A549 (cell line): ENCODE measurements around the gene CHD1. TPM values are rescaled to one million over a fixed set of nuclear protein-coding genes. Genes with fewer than 3 reads are reported as not detected.

ENCODE experiments used
- ATAC-seq, 2 experiments: fragments of 200-7000 bp in 1 of 2; fragments of >200 bp in 1 of 2; cut with Nextera tagmentation in 1 of 2; cut with Tn5 transposase in 1 of 2; 3 replicates each; pipeline versions ENCODE4 v1.8.0 to v1.9.1; 2018 to 2020; ENCODE audit warnings: mild to moderate bottlenecking in 1 of 2, moderate library complexity in 1 of 2
- CTCF ChIA-PET: fragments of 300-600 bp; sonication (Branson Sonifier 250); formaldehyde crosslinking; extraction: SDS; loops from one replicate; lab custom pipeline; 2021; ENCODE audit warnings: antibody characterized with exemption, inconsistent platforms; lab: Yijun Ruan, JAX
- POLR2A ChIA-PET: fragments of 350-600 bp; formaldehyde crosslinking; extraction: SDS; loops from one replicate; lab custom pipeline; 2021; ENCODE audit warnings: antibody characterized with exemption, inconsistent platforms; lab: Yijun Ruan, JAX
- DNase-seq, 2 experiments: peaks; one replicate each; pipeline versions ENCODE4 v3.0.0 to v3.0.0-alpha.2; 2011 to 2016; ENCODE audit warnings: low read depth in 1 of 2, low spot score in 1 of 2
- FAIRE-seq: peaks from 2 replicates; lab custom pipeline; 2011; peaks lifted over from hg19 to GRCh38; lab: Jason Lieb, UNC
- H3K27ac ChIP-seq, 2 experiments: fragments of >200 bp; sonication (Bioruptor Twin); formaldehyde crosslinking; 3 replicates each; pipeline ENCODE4 v1.5.1; 2016 to 2017
- H3K4me1 ChIP-seq: fragments of >200 bp; sonication (Bioruptor Twin); formaldehyde crosslinking; 3 replicates; pipeline ENCODE4 v1.6.1; 2016
- H3K4me2 ChIP-seq: fragments of >200 bp; sonication (Bioruptor Twin); formaldehyde crosslinking; 3 replicates; pipeline ENCODE4 v1.6.1; 2016
- H3K4me3 ChIP-seq: fragments of >200 bp; sonication (Bioruptor Twin); formaldehyde crosslinking; 3 replicates; pipeline ENCODE4 v1.5.1; 2016
- H3K9me3 ChIP-seq: fragments of >200 bp; sonication (Bioruptor Twin); formaldehyde crosslinking; 3 replicates; pipeline ENCODE4 v1.6.1; 2016
- BCL3 ChIP-seq: fragments of >200 bp; sonication (Bioruptor Twin); formaldehyde crosslinking; IDR thresholded peaks from 3 replicates; pipeline ENCODE4 v1.6.1; 2016
- CBX2 ChIP-seq: fragments of 200-600 bp; sonication (generic); IDR thresholded peaks from 2 replicates; pipeline ENCODE4 v1.6.1; 2016; ENCODE audit warnings: low read depth, mild to moderate bottlenecking, borderline replicate concordance
- CHD2 ChIP-seq: fragments of 150-350 bp; IDR thresholded peaks from 2 replicates; pipeline ENCODE4 v1.6.1; 2014; ENCODE audit warnings: low read length; ENCODE audit not compliant: partially characterized antibody
- E2F6 ChIP-seq: IDR thresholded peaks from 2 replicates; pipeline ENCODE4 v1.6.1; 2012; ENCODE audit warnings: low read depth, borderline replicate concordance
- EHF ChIP-seq: fragments of 250-450 bp; sonication (Bioruptor Pico); IDR thresholded peaks from 2 replicates; pipeline ENCODE4 v1.5.0; 2020; ENCODE audit warnings: mild to moderate bottlenecking
- EHMT2 ChIP-seq: fragments of 200-600 bp; sonication (generic); IDR thresholded peaks from 2 replicates; pipeline ENCODE4 v1.6.1; 2016; ENCODE audit warnings: antibody characterized with exemption, low read depth, mild to moderate bottlenecking, moderate library complexity
- ELK1 ChIP-seq: fragments of 150-350 bp; IDR thresholded peaks from 2 replicates; pipeline ENCODE4 v1.6.1; 2014; ENCODE audit warnings: low read depth, mild to moderate bottlenecking, low read length
- ESRRA ChIP-seq: fragments of 150-350 bp; IDR thresholded peaks from 2 replicates; pipeline ENCODE4 v1.6.1; 2014; ENCODE audit warnings: mild to moderate bottlenecking, low read length, borderline replicate concordance
- GATA3 ChIP-seq: IDR thresholded peaks from 2 replicates; pipeline ENCODE4 v1.6.1; 2012; ENCODE audit warnings: borderline replicate concordance
- HOXA7 ChIP-seq: fragments of 250-450 bp; sonication (Bioruptor Pico); IDR thresholded peaks from 2 replicates; pipeline ENCODE4 v1.5.0; 2020; ENCODE audit warnings: mild to moderate bottlenecking, moderate library complexity
- HOXB13 ChIP-seq: fragments of 250-450 bp; sonication (Bioruptor Pico); IDR thresholded peaks from 2 replicates; pipeline ENCODE4 v1.5.0; 2020; ENCODE audit warnings: low read depth, mild to moderate bottlenecking, moderate library complexity
- HOXB5 ChIP-seq: fragments of 250-450 bp; sonication (Bioruptor Pico); IDR thresholded peaks from 2 replicates; pipeline ENCODE4 v1.5.0; 2020; ENCODE audit warnings: mild to moderate bottlenecking, moderate library complexity
- JUN ChIP-seq, 2 experiments: fragments of >200 bp; sonication (Bioruptor Twin); formaldehyde crosslinking; IDR thresholded peaks; 2 replicates in 1 of 2; 3 replicates in 1 of 2; pipeline ENCODE4 v1.6.1; 2016 to 2017
- KDM5A ChIP-seq: fragments of 200-600 bp; sonication (generic); IDR thresholded peaks from 2 replicates; pipeline ENCODE4 v1.6.1; 2016; ENCODE audit warnings: antibody characterized with exemption, mild to moderate bottlenecking
- MYC ChIP-seq: IDR thresholded peaks from 2 replicates; pipeline ENCODE4 v1.6.1; 2012; ENCODE audit warnings: mild to moderate bottlenecking, inconsistent platforms, low read length, improper control_type of control experiment, borderline replicate concordance
- NFE2L2 ChIP-seq: fragments of 150-350 bp; conservative IDR thresholded peaks from 2 replicates; pipeline ENCODE4 v1.6.1; 2014; ENCODE audit warnings: low read length
- NPAS2 ChIP-seq: fragments of 250-450 bp; sonication (Bioruptor Pico); IDR thresholded peaks from 2 replicates; pipeline ENCODE4 v1.8.0; 2022; ENCODE audit warnings: mild to moderate bottlenecking, moderate library complexity, borderline replicate concordance
- PBX3 ChIP-seq: IDR thresholded peaks from 2 replicates; pipeline ENCODE4 v1.6.1; 2012
- PHF8 ChIP-seq: fragments of 200-600 bp; sonication (generic); IDR thresholded peaks from 2 replicates; pipeline ENCODE4 v1.6.1; 2016; ENCODE audit warnings: low read depth, mild to moderate bottlenecking, antibody characterized with exemption, moderate library complexity, borderline replicate concordance
- RAD21 ChIP-seq, 2 experiments: fragments of >200 bp in 1 of 2; sonication (Bioruptor Twin) in 1 of 2; formaldehyde crosslinking in 1 of 2; IDR thresholded peaks in 1 of 2; conservative IDR thresholded peaks in 1 of 2; 2 replicates in 1 of 2; 3 replicates in 1 of 2; pipeline ENCODE4 v1.6.1; 2012 to 2018; ENCODE audit warnings: inconsistent platforms in 1 of 2
- RFX5 ChIP-seq: fragments of 450-650 bp; IDR thresholded peaks from 2 replicates; pipeline ENCODE4 v1.7.1; 2014; ENCODE audit warnings: antibody characterized with exemption, mild to moderate bottlenecking, moderate library complexity
- RNF2 ChIP-seq: fragments of 200-600 bp; sonication (generic); IDR thresholded peaks from 2 replicates; pipeline ENCODE4 v1.6.1; 2016; ENCODE audit warnings: low read depth, mild to moderate bottlenecking, antibody characterized with exemption, moderate library complexity, borderline replicate concordance
- SMC3 ChIP-seq: fragments of >200 bp; sonication (Bioruptor Twin); formaldehyde crosslinking; IDR thresholded peaks from 3 replicates; pipeline ENCODE4 v1.6.1; 2018; ENCODE audit warnings: inconsistent platforms
- ZFP36 ChIP-seq: fragments of 450-650 bp; IDR thresholded peaks from 2 replicates; pipeline ENCODE4 v1.6.1; 2014; ENCODE audit warnings: borderline replicate concordance; ENCODE audit not compliant: partially characterized antibody
- ZNF302 ChIP-seq: fragments of 250-450 bp; sonication (Bioruptor Pico); IDR thresholded peaks from 2 replicates; pipeline ENCODE4 v1.9.0; 2021; ENCODE audit warnings: inconsistent platforms, mild to moderate bottlenecking, moderate library complexity
- WGBS: methylation state at CpG from one replicate; pipeline ENCODE4 v1.1.6; 2017; ENCODE audit errors: missing lambda C conversion rate; 5-methylcytosine and 5-hydroxymethylcytosine counted together
- polyA plus RNA-seq, 4 experiments: library from polyadenylated mRNA; depleted of rRNA in 3 of 4; stranded (reverse); fragments of >200 nt; fragmentation: RNase III in 1 of 4; extraction: RNeasy Plus Mini Kit Qiagen cat#74134 plus additional on column Dnase treatment in 1 of 4; gene quantifications; 2 replicates in 3 of 4; 3 replicates in 1 of 4; pipeline ENCODE4 v1.2.3, GENCODE V29; 2011 to 2017

CHD1 gene
- polyA plus RNA-seq, 2 of the 4 experiments (the other 2 are of a cell fraction) = 25.9 to 53.9 TPM

GRCh38 chr5:98880598-98880997 is 48.2 kb downstream of the CHD1 start:
- POLR2A ChIA-PET = no interaction called here
- CTCF ChIA-PET = interaction anchor here (0.8 to 1.3 kb wide), 2 partner anchors 13 to 152 kb away, joined by 4 to 5 read pairs; no protein-coding TSS in a partner anchor
- no peak overlapping the region for H3K4me3 ChIP-seq
- ATAC-seq = no peak
- TF ChIP-seq BCL3 (no peak), ELK1 (no peak), RFX5 (no peak), ZFP36 (no peak), CHD2 (no peak)
- TF ChIP-seq, all 56 proteins: peak for 0
- FAIRE-seq (no peak), DNase-seq (no peak)
- no peaks in the 10 kb centered on the region for H3K9me3 ChIP-seq
- H3K4me1 ChIP-seq = no peaks in the 10 kb centered on the region; the same call in 2 of the 3 replicates
- H3K27ac ChIP-seq = no peak overlapping the region
- no peak overlapping the region for H3K4me2 ChIP-seq

GRCh38 chr5:98880151-98880550 is 48.7 kb downstream of the CHD1 start:
- ChIA-PET CTCF (interaction anchor here (0.8 to 1.3 kb wide), 2 partner anchors 13 to 152 kb away, joined by 4 to 5 read pairs; no protein-coding TSS in a partner anchor), POLR2A (no interaction called here)
- Histone ChIP-seq H3K27ac (no peak overlapping the region), H3K9me3 (no peaks in the 10 kb centered on the region), H3K4me3 (no peak overlapping the region), H3K4me2 (no peak overlapping the region), H3K4me1 (no peaks in the 10 kb centered on the region; the same call in 2 of the 3 replicates)
- 95% methylated on average over 3 of the region's 3 CpGs for WGBS
- ATAC-seq = no peak
- DNase-seq = no peak
- FAIRE-seq = no peak
- TF ChIP-seq GATA3 (no peak), ZFP36 (no peak), E2F6 (no peak), MYC (no peak), JUN (IDR thresholded peaks at IDR 0.05) (no peak), CHD2 (no peak), HOXB5 (CRISPR knock-in tag) (no peak), EHF (CRISPR knock-in tag) (no peak)

- Histone ChIP-seq H3K4me1 (peaks cover 9% of the 10 kb centered on the region), H3K4me3 (no peak overlapping the region), H3K27ac (no peak overlapping the region), H3K4me2 (no peak overlapping the region), H3K9me3 (no peaks in the 10 kb centered on the region)
- DNase-seq (no peak), ATAC-seq (no peak), FAIRE-seq (no peak)
- 94% methylated on average over 2 of the region's 2 CpGs for WGBS
- no peak for TF ChIP-seq HOXA7
- no peak for TF ChIP-seq ELK1
- no peak for TF ChIP-seq KDM5A
- ChIA-PET CTCF (no interaction called here), POLR2A (no interaction called here)
Measured at GRCh38 chr5:98877600-98877999, 51.2 kb downstream of the CHD1 start.

- H3K27ac ChIP-seq = no peak overlapping the region
- no peak overlapping the region for H3K4me2 ChIP-seq
- no peak overlapping the region for H3K4me3 ChIP-seq
- ChIA-PET POLR2A (no interaction called here), CTCF (no interaction called here)
- FAIRE-seq (no peak), ATAC-seq (peak in 1 of 2 experiments; percentile 42; a peak in 1 of 6 replicates), DNase-seq (no peak)
- no peaks in the 10 kb centered on the region for H3K9me3 ChIP-seq
- 77% methylated on average over 4 of the region's 4 CpGs for WGBS
- TF ChIP-seq ESRRA (no peak), PHF8 (no peak), RFX5 (no peak), JUN (IDR thresholded peaks at IDR 0.05) (no peak), PBX3 (no peak), NFE2L2 (no peak), SMC3 (no peak), EHMT2 (no peak), RAD21 (conservative IDR thresholded peaks at IDR 0.05 in 1 of 2, IDR thresholded peaks at IDR 0.05 in 1 of 2) (no peak), NPAS2 (no peak), RNF2 (no peak), CBX2 (no peak), KDM5A (no peak), HOXB13 (CRISPR knock-in tag) (no peak), ZNF302 (CRISPR knock-in tag) (no peak)
- TF ChIP-seq, all 56 proteins: peak for 0
- peaks cover 9% of the 10 kb centered on the region for H3K4me1 ChIP-seq
Measured at GRCh38 chr5:98872674-98873073, 56.1 kb downstream of the CHD1 start.
